Neutrophil (primary cell): ENCODE data around the gene KLK15.

Source experiments
- H3K27ac ChIP-seq: fragments of 200-600 bp; sonication (generic); 2 replicates; pipeline ENCODE4 v1.5.1; 2016; ENCODE audit warnings: mild to moderate bottlenecking, moderate library complexity
- H3K27me3 ChIP-seq: fragments of 200-600 bp; sonication (generic); 2 replicates; pipeline ENCODE4 v1.6.0; 2016; ENCODE audit warnings: mild to moderate bottlenecking
- H3K36me3 ChIP-seq: fragments of 200-600 bp; sonication (generic); 2 replicates; pipeline ENCODE4 v1.5.1; 2017
- H3K4me1 ChIP-seq, 2 experiments: fragments of 200-600 bp in 1 of 2; sonication (generic) in 1 of 2; 1 replicate in 1 of 2; 2 replicates in 1 of 2; pipeline versions ENCODE4 v1.5.1 to v1.6.1; 2013 to 2016; ENCODE audit warnings: low read depth in 1 of 2, low read length in 1 of 2, mild to moderate bottlenecking in 1 of 2, moderate library complexity in 1 of 2; ENCODE audit not compliant: control insufficient read depth in 1 of 2, insufficient read depth in 1 of 2
- H3K4me3 ChIP-seq, 2 experiments: fragments of 200-600 bp in 1 of 2; sonication (generic) in 1 of 2; 1 replicate in 1 of 2; 2 replicates in 1 of 2; pipeline ENCODE4 v1.5.1; 2013 to 2016; ENCODE audit warnings: low read depth in 1 of 2, low read length in 1 of 2, mild to moderate bottlenecking in 1 of 2, moderate library complexity in 1 of 2
- H3K9me3 ChIP-seq: fragments of 200-600 bp; sonication (generic); 2 replicates; pipeline ENCODE4 v1.5.1; 2016
- TF ChIP-seq, protein P1 (sequence below): fragments of 200-600 bp; sonication (generic); IDR thresholded peaks from 2 replicates; pipeline ENCODE4 v1.5.1; 2016; ENCODE audit warnings: antibody characterized with exemption

KLK15 gene

DNA sequence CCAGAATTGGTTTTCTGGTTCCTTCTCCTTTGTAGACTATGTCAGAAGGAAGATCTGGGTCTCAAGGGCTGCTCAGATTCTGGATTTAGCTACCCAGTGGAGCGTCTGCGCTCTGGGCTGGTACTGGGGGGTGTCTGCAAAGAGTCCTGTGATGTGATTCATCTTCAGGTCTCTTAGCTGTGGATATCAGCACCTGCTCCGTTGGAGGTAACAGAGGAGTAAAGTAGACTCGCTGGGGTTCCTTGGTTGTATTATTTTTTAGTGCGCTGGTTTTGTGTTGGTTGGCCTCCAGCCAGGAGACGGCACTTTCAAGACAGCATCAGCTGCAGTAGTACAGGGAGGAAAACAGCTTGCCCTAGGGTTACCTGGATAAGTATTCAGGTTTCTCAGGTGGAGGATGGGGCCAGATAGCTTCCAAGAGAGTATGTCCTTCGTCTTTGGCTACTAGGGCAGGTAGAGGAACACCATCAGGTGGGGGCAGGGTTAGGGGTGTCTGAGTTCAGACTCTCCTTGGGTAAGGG, 10.4 kb upstream of the KLK15 start:
- no peak overlapping the region for H3K4me3 ChIP-seq
- H3K27me3 ChIP-seq, result peaks cover 25% of the 10 kb centered on the region
- TF ChIP-seq, protein P1, sequence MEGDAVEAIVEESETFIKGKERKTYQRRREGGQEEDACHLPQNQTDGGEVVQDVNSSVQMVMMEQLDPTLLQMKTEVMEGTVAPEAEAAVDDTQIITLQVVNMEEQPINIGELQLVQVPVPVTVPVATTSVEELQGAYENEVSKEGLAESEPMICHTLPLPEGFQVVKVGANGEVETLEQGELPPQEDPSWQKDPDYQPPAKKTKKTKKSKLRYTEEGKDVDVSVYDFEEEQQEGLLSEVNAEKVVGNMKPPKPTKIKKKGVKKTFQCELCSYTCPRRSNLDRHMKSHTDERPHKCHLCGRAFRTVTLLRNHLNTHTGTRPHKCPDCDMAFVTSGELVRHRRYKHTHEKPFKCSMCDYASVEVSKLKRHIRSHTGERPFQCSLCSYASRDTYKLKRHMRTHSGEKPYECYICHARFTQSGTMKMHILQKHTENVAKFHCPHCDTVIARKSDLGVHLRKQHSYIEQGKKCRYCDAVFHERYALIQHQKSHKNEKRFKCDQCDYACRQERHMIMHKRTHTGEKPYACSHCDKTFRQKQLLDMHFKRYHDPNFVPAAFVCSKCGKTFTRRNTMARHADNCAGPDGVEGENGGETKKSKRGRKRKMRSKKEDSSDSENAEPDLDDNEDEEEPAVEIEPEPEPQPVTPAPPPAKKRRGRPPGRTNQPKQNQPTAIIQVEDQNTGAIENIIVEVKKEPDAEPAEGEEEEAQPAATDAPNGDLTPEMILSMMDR, result no peak
- H3K4me1 ChIP-seq, result no peaks in the 10 kb centered on the region
- no peaks in the 10 kb centered on the region for H3K9me3 ChIP-seq
- H3K36me3 ChIP-seq, result no peaks in the 10 kb centered on the region
- H3K27ac ChIP-seq, result no peak overlapping the region

DNA sequence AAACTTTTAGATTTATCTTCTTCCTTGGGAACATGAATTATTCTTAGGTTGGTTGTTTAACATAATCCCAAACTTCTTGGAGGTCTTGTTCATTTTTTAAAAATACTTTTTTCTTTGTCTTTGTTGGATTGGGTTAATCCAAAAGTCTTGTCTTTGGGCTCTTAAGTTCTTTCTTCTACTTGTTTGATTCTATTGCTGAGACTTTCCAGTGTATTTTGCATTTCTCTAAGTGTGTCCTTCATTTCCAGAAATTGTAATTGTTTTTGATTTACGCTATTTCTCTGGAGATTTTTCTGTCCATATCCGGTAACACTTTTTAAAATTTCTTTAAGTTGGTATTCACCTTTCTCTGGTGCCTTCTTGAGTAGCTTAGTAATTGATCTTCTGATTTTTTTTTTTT, 9.8 kb upstream of the KLK15 start:
- H3K4me3 ChIP-seq, result no peak overlapping the region
- H3K36me3 ChIP-seq, result no peaks in the 10 kb centered on the region
- no peaks in the 10 kb centered on the region for H3K9me3 ChIP-seq
- no peaks in the 10 kb centered on the region for H3K4me1 ChIP-seq
- no peak overlapping the region for H3K27ac ChIP-seq
- TF ChIP-seq, protein P1, result no peak
- H3K27me3 ChIP-seq, result peaks cover 25% of the 10 kb centered on the region

DNA sequence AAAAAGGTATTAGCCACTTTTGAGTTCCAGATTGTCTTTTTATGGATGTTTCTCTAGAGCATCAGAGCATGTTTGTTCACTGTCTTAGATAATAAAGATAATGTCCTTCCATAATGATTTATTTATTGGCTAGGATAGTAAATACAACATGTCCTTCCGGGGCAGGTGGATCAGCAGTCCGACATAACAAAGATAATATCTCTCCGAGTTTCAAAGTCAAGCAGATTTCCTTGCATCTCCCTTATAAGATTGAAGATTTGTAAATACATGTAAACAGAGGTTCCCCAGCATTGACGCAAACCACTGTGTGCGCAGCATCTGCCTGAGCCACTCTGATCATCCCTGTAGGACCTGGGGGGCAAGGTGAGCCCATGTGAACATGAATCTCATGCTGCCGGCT, 8.8 kb upstream of the KLK15 start:
- TF ChIP-seq, protein P1, result no peak
- Histone ChIP-seq H3K4me3 (no peak overlapping the region), H3K27me3 (peaks cover 31% of the 10 kb centered on the region), H3K9me3 (no peaks in the 10 kb centered on the region), H3K27ac (no peak overlapping the region), H3K36me3 (no peaks in the 10 kb centered on the region), H3K4me1 (no peaks in the 10 kb centered on the region)

DNA sequence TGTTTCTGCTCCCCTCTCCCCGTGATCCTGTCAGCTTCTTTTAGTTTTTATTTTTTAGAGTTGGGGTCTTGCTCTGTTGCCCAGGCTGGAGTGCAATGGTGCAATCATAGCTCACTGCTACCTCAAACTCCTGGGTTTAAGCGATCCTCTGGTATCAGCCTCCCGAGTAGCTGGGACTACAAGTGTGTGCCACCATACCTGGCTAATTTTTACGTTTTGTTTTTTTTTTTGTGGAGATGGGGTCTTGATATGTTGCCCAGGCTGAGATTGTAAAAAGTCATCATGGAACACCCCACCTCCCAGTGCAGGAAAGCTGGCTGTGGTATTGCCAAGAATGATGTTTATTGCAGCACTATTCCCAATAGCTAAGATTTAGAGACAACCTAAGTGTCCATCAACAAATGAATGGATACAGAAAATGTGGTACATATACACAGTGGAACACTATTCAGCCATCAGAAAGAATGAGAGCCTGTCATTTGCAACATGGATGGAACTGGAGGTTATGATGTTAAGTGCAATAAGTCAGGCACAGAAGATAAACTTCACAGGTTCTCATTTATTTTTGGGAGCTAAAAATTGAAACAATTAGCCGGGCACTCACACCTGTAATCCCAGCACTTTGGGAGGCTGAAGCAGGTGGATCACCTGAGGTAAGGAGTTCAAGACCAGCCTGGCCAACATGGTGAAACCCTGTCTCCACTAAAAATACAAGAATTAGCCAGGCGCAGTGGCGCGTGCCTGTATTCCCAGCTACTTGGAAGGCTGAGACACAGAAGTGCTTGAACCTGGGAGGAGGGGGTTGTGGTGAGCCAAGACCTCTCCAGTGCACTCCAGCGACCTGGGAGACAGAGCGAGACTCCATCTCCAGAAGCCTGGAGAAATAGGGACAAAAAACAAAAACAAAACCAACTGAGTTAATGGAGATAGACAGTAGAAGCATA, 6.6 kb upstream of the KLK15 start:
- H3K27me3 ChIP-seq, result peaks cover 45% of the 10 kb centered on the region
- H3K27ac ChIP-seq, result no peak overlapping the region
- H3K4me1 ChIP-seq, result peaks cover 4 to 5% of the 10 kb centered on the region in 2 experiments
- no peak overlapping the region for H3K4me3 ChIP-seq
- no peaks in the 10 kb centered on the region for H3K36me3 ChIP-seq
- TF ChIP-seq, protein P1, result no peak
- H3K9me3 ChIP-seq, result no peaks in the 10 kb centered on the region

DNA sequence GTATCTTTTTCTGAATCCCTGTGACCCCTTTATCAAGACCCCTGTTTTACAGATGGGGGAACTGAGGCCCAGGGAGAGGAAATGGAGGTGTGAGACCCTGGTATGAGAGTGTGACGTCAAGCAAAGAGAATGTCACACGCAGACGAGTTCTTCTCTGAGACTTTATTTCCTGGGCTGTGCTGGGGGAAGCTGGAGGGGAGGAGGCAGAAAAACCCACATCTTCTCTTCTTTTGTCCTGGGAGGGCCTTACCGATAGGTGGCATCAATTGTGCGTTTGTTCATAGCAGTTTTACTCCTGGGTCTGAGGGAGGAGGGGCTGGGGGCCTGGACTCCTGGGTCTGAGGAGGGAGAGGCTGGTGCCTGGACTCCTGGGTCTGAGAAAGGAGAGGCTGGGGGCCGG, 4.9 kb upstream of the KLK15 start:
- Histone ChIP-seq H3K4me1 (peaks cover 4 to 5% of the 10 kb centered on the region in 2 experiments), H3K9me3 (no peaks in the 10 kb centered on the region), H3K27ac (no peak overlapping the region), H3K36me3 (no peaks in the 10 kb centered on the region), H3K27me3 (peaks cover 63% of the 10 kb centered on the region), H3K4me3 (no peak overlapping the region)
- TF ChIP-seq, protein P1, result no peak
